HL-60 (cell line): ENCODE results near the gene SKIC8.
"Not testable (repeated sequence)": the region's sequence is repeated elsewhere in the genome, so short reads cannot be mapped to it uniquely, and the experiment has no call there.

Source experiments
- DNase-seq, 2 experiments: peaks; one replicate each; pipeline ENCODE4 v3.0.0-alpha.2; 2010 to 2020; ENCODE audit warnings: low read depth in 1 of 2, low spot score in 1 of 2
- H3K27ac ChIP-seq: fragments of 250-450 bp; sonication (Bioruptor Pico); replicated peaks from 2 replicates; pipeline ENCODE4 v1.5.1; 2020; ENCODE audit warnings: mild to moderate bottlenecking, moderate library complexity
- H3K27me3 ChIP-seq: fragments of 250-450 bp; sonication (Bioruptor Pico); 2 replicates; pipeline ENCODE4 v1.5.1; 2021; ENCODE audit warnings: mild to moderate bottlenecking, moderate library complexity; ENCODE audit not compliant: insufficient read depth, poor library complexity, severe bottlenecking
- H3K4me3 ChIP-seq: replicated peaks from 2 replicates; pipeline ENCODE4 v1.5.1; 2011; ENCODE audit warnings: mild to moderate bottlenecking, control low read depth, low read length; ENCODE audit not compliant: insufficient read depth
- GABPA ChIP-seq: IDR thresholded peaks from 2 replicates; pipeline ENCODE4 v1.6.1; 2012; ENCODE audit warnings: low read depth
- POLR2AphosphoS5 ChIP-seq: IDR thresholded peaks from 2 replicates; pipeline ENCODE4 v1.6.1; 2012; ENCODE audit warnings: low read depth
- REST ChIP-seq: IDR thresholded peaks from 2 replicates; pipeline ENCODE4 v1.6.1; 2012; ENCODE audit warnings: low read depth; ENCODE audit not compliant: insufficient replicate concordance
- SPI1 ChIP-seq: IDR thresholded peaks from 2 replicates; pipeline ENCODE4 v1.6.1; 2012; ENCODE audit warnings: low read depth, mild to moderate bottlenecking, borderline replicate concordance
- TF ChIP-seq, protein P1 (sequence below): IDR thresholded peaks from one replicate; pipeline ENCODE4 v1.5.1; 2011; ENCODE audit warnings: low read length, control low read depth, inconsistent platforms; ENCODE audit not compliant: insufficient read depth

Gene SKIC8

DNA sequence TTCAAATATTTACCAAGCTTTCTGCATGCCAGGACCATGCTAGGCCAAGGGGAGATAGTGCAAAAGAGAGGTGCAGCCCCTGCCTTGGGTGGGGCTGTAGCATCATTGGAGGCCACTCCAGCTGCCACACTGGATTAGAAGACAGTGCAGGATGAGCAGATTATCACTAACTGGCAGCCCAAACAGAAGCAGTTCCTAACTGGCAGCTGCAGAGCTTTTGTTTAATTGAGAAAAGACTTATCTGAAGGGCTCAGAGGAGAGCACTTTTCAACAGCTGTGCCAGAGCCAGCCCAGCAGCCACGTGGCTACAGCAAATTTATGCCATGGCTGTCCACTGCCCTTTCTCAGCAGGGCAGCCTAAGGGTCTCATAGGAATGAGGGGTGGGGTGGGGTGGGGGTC, 51.5 kb downstream of the SKIC8 start:
- no peak overlapping the region for H3K27ac ChIP-seq
- no peak overlapping the region for H3K4me3 ChIP-seq
- TF ChIP-seq, protein P1, sequence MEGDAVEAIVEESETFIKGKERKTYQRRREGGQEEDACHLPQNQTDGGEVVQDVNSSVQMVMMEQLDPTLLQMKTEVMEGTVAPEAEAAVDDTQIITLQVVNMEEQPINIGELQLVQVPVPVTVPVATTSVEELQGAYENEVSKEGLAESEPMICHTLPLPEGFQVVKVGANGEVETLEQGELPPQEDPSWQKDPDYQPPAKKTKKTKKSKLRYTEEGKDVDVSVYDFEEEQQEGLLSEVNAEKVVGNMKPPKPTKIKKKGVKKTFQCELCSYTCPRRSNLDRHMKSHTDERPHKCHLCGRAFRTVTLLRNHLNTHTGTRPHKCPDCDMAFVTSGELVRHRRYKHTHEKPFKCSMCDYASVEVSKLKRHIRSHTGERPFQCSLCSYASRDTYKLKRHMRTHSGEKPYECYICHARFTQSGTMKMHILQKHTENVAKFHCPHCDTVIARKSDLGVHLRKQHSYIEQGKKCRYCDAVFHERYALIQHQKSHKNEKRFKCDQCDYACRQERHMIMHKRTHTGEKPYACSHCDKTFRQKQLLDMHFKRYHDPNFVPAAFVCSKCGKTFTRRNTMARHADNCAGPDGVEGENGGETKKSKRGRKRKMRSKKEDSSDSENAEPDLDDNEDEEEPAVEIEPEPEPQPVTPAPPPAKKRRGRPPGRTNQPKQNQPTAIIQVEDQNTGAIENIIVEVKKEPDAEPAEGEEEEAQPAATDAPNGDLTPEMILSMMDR = no peak
- TF ChIP-seq GABPA (no peak), SPI1 (no peak), POLR2AphosphoS5 (no peak), REST (no peak)
- no peaks in the 10 kb centered on the region for H3K27me3 ChIP-seq
- no peak for DNase-seq

- not testable (repeated sequence) for DNase-seq, H3K27me3 ChIP-seq, H3K27ac ChIP-seq, H3K4me3 ChIP-seq
These were observed 53.3 kb downstream of the SKIC8 start for GRCh38 chr15:78245976-78246620.

GRCh38 chr15:78245392-78245791, 54.0 kb downstream of the SKIC8 start:
- not testable (repeated sequence) for H3K4me3 ChIP-seq, DNase-seq, H3K27ac ChIP-seq, H3K27me3 ChIP-seq

DNA sequence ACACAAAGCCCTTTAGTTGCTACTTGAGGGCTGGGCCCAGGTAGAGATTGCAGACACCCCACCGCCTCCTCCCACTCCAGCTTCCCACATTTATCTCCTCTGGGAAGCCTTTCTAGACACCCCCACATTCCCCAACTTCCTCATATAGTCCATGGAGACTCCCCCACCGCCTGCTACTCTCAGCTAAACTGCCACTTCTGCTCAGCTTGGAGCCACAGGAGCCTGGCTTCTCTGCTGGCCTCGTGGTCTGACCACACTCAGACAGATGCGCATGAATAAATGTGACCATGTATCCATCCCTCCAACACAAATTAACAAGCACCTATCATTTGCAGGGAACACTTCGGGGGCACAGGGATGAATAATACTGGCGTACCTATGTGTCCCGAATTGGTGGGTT, 54.5 kb downstream of the SKIC8 start:
- no peak overlapping the region for H3K4me3 ChIP-seq
- TF ChIP-seq, protein P1 = no peak
- TF ChIP-seq SPI1 = no peak
- no peak for TF ChIP-seq GABPA
- TF ChIP-seq POLR2AphosphoS5 = no peak
- TF ChIP-seq REST = no peak
- no peaks in the 10 kb centered on the region for H3K27me3 ChIP-seq
- DNase-seq = peak in 1 of 2 experiments; percentile 20
- no peak overlapping the region for H3K27ac ChIP-seq

DNA sequence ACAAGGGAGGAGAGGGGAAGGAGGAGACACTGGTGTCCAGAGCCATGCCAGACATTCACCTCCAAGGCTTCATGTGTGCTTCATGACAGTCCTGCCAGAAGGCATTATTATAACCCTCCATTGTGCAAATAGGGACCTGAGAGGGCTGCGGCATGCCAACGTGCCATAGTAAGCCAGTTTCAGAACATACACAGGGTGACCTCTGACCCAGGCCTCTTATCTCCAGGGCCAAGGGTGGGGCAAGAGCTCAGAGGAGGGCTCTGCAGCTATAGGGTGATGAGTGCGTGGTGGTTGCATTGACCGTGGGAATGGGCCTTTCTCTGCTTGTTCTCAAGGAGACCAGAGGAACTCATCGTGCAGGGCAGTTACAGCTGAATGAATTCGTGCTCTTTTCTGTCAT, 55.3 kb downstream of the SKIC8 start:
- TF ChIP-seq GABPA (no peak), REST (no peak), POLR2AphosphoS5 (no peak), SPI1 (no peak)
- TF ChIP-seq, protein P1 = no peak
- DNase-seq = no peak
- no peaks in the 10 kb centered on the region for H3K27me3 ChIP-seq
- no peak overlapping the region for H3K4me3 ChIP-seq
- no peak overlapping the region for H3K27ac ChIP-seq
